GM21526 (cell line): ENCODE measurements around the gene DAD1.

ENCODE experiments used
- ATAC-seq: cut with Tn5 transposase; IDR thresholded peaks from one replicate; pipeline ENCODE4 v1.9.1; 2021; ENCODE audit warnings: moderate library complexity; ENCODE audit not compliant: unreplicated experiment, low FRiP score

DAD1 gene

GRCh38 chr14:22521449-22522239 is 67.4 kb downstream of the DAD1 start:
- no peak for ATAC-seq

- ATAC-seq: no peak
These were observed 68.2 kb downstream of the DAD1 start for GRCh38 chr14:22520796-22521195.

GRCh38 chr14:22519877-22520685 is 68.9 kb downstream of the DAD1 start:
- ATAC-seq: no peak

GRCh38 chr14:22518073-22518472 is 71.0 kb downstream of the DAD1 start:
- no peak for ATAC-seq

- no peak for ATAC-seq
These were observed 71.8 kb downstream of the DAD1 start for GRCh38 chr14:22517117-22517720.

GRCh38 chr14:22515929-22516328 is 73.1 kb downstream of the DAD1 start:
- no peak for ATAC-seq
